T-helper 1 cell (primary cell): ENCODE measurements around the gene SGPP1.
"Not testable (repeated sequence)": the region's sequence is repeated elsewhere in the genome, so short reads cannot be mapped to it uniquely, and the experiment has no call there.

Source experiments
- DNase-seq, 5 donors: peaks; one replicate each; pipeline ENCODE4 v3.0.0-alpha.2; 2012 to 2020

SGPP1 gene

GRCh38 chr14:63725786-63726460 lies 1.9 kb downstream of the SGPP1 start:
- DNase-seq, result no peak

GRCh38 chr14:63717702-63718101 lies 10.2 kb downstream of the SGPP1 start:
- no peak for DNase-seq

DNA sequence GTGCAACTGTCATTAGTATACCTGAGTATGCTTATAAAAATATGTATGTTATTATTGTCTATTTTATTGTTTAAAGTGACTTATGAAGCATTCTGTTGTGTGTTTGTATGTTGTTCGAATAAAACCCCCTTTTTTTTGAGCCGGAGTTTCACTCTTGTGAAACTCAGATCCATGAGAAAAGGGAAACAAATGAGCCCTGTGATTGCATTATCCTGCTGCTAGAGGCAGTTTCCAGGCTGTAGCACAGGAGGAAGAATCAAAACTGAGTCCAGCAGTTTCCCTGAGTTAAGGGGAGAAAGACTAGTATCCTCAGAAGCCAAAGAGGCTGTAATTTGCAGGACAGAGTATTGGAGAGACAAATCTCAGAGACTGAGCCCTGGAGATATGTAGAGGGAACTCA lies 12.5 kb downstream of the SGPP1 start:
- no peak for DNase-seq

GRCh38 chr14:63713764-63714163 lies 14.1 kb downstream of the SGPP1 start:
- no peak for DNase-seq

GRCh38 chr14:63713058-63713457 lies 14.8 kb downstream of the SGPP1 start:
- peak in 1 of 5 donors; percentile 10 for DNase-seq

GRCh38 chr14:63712123-63712522 lies 15.7 kb downstream of the SGPP1 start:
- DNase-seq, result no peak

DNA sequence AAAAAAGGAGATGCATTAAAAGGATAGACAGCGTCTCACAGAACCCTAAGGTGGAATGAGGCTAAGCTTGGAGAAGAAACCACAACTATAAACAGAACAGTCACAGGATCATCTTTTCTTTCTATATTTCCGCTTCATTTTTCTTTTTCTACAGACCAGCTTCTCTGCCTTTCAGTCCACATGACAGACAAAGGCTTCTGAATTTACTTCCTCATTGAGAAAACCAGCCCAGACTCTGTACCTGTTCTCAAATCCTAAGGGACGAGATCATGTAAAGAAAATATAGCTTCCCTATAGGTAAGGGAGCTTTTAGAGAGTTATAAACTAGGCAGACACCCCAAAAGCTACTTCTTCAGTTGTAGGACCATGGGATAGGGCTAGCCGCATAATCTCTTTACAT lies 17.4 kb downstream of the SGPP1 start:
- DNase-seq, result no peak

DNA sequence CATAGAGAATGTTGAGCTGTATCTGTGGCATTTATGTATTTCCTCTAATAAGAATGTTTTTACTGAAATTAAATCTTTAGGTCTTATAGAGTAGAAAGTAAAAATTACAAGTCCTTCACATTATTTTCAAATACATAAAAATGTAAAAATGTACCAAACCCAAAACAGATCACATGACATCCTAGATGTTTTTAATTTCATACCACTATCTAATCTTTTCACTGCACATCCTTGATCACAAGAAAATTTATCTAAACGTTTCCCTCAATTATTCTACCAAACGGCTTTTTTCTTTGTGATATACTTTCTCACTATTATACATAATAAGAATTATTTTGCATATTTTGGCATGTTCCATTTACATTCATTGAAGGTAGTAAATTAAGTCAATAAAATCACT lies 18.3 kb downstream of the SGPP1 start:
- no peak for DNase-seq

DNA sequence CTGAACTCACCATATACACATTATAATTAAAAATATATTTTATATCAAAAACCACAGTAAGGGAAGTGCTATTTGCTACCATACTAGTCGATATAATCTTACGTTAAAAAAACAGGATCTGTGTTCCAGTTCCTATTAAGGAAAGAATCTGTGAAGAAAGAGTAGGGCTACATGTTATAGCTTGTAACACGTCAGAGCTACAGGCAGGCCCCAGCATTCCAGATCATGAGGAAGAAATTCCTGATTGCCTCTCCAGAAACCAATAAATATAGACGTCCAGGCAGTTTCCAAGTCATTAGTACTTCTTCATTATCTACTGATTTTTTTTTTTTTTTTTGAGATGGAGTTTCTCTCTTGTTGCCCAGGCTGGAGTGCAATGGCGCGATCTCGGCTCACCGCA lies 20.6 kb downstream of the SGPP1 start:
- DNase-seq, result no peak

DNA sequence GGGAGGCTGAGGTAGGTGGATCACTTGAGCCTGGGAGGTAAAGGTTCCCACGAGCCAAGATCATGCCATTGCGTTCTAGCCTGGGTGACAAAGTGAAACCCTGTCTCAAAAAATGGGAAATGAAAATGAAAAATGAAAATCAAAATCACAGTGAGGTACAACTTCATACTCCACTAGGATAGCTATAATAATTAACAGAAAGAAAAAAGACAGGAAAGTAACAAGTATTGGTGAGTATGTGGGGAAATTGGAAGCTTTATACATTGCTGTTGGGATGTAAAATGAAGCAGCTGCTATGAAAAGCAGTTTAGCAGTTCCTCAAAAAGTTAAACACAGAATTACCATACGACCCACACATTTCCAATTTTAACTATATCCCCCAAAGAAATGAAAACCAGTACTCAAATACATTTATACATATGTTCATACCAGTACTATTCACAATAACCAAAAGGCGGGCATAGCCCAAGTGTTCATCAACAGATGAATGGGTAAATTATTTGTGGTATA lies 22.2 kb downstream of the SGPP1 start:
- no peak for DNase-seq

DNA sequence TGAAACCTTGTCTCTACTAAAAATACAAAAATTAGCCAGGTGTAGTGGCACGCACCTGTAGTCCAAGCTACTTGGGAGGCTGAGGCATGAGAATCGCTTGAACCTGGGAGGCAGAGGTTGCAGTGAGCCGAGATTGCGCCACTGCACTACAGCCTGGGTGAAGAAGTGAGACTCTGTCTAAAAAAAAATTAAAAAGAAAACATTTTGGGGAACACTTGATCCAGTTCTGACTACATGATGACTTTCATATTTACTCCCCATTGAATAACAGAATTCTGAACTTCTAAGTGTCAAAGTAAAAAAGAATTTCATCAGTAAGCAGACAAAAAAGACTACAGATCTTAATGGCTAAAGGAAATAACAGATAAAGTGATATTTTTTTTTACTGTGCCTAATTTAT lies 25.3 kb downstream of the SGPP1 start:
- not testable (repeated sequence) for DNase-seq

DNA sequence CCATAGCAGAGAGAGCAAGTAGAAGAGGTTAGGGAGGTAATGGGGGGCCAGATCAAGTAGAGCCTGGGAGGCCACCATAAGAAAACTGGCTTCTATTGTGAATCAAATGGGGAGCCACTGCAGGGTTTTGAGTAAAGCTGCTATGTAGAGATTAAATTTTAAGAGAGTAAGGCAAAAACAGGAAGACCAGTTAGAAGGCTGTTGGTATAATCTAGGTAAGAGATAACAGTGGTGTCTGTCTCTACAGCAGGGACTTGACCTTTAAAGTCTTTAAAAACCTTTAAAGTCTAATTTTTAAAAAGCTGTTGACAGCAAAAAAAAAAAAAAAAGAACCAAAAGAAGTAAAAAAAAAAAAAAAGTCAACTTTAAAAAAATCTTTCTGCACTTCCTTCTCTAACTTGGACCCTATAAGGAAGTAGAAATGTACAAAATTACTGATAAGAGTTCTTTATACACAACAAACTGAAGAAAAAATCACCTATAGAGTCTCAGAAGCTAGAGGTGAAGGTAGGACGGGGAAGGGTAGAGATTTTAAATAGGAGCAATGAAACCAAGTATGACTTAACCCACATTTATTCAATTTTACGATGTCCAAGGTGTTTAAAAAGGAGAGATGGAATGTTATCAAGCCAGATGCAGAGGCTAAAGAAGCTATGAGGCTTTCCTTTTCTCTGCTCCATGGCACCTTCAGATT lies 26.1 kb downstream of the SGPP1 start:
- DNase-seq, result no peak

GRCh38 chr14:63692310-63693020 lies 35.4 kb downstream of the SGPP1 start:
- no peak for DNase-seq

- no peak for DNase-seq
Measured at GRCh38 chr14:63689132-63689531, 38.7 kb downstream of the SGPP1 start.

DNA sequence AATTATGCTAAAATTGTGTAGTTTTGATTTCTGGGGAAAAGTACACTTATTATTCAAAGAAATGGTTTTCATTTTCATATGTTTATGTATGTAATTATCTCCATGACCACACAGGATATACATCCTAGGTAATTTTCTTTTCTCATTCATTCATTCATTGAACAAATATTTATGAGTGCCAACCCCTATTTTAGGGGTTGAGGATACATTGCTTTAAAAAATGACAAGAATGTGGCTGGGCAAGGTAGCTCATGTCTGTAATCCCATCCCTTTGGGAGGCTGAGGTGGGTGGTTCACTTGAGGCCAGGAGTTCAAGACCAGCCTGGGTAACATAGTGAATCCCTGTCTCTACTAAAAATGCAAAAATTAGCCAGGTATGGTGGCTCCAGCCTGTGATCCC lies 40.9 kb downstream of the SGPP1 start:
- DNase-seq, result no peak

DNA sequence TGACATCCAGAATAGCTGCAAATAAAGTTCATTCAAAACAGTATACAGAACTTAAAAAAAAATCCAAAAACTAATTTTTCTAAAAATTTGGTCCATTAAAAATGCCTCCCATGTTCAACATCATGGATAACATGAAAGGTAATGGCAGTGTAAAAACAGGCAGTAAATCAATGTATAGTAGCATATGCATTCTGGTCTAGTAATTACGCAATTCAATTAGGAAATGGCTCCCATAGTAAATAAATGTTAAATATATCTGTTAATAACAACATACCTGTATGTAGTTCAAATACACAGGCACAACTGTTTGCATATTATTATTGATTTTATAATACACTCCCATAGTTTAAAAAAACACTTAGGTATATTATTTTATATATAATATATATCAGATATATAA lies 42.5 kb downstream of the SGPP1 start:
- DNase-seq, result no peak

GRCh38 chr14:63682727-63683593 lies 44.9 kb downstream of the SGPP1 start:
- DNase-seq, result no peak

DNA sequence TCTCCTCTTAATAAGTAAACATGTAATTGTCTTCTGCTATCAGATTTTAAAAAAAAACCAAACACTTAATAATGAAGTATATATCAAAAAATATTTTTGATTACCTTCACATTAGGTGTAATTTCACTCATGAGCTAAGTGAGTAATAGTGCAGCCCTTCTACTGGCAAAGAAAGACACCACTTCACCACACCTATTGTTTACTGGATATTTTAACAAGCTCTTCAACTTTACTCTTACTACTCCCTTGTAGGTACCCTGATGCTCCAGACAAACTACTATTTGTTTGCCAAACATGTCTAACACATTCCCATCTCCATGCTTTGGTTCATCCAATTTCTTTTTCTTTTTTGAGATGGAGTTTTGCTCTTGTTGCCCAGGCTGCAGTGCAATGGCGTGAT lies 49.3 kb downstream of the SGPP1 start:
- DNase-seq, result no peak

- DNase-seq, result no peak
Measured at GRCh38 chr14:63677891-63678379, 49.9 kb downstream of the SGPP1 start.

- no peak for DNase-seq
Measured at GRCh38 chr14:63676615-63677014, 51.2 kb downstream of the SGPP1 start.

DNA sequence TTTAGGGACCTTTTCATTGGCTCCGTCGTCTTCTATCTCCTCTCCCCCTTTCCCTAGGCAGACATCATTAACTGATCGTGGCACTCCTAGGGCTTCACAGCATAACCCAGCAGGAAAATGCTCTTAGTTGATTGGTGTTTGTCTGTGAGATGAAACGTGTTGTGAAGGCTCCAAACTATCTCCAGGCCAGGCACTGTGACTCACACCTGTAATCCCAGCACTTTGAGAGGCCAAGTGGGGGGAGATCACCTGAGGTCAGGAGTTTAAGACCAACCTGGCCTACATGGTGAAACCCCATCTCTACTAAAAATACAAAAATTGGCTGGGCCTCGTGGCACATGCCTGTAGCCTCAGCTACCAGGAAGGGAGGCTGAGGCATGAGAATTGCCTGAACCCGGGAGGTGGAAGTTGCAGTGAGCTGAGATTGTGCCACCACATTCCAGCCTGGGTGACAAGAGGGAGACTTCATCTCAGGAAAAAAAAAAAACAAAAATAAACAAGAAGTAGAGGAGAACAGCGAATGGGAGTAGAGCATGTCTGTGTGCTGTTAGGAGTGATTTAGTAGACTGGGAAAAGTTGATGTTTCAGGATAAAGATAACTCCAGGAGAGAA lies 53.9 kb downstream of the SGPP1 start:
- no peak for DNase-seq

DNA sequence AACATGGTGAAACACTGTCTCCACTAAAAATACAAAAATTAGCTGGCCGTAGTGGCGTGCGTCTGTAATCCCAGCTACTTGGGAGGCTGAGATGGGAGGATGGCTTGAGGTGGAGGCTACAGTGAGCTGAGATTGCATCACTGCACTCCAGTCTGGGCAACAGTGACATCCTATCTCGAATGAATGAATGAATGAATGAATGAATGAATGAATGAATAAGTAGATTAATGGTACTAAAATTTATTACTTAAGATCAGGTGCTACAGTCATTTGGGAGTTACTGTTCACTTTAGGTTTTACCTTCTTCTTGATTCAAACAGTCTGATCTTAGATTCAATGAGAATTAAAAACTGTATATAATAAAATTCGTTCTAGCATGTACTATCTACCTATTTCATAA lies 54.6 kb downstream of the SGPP1 start:
- DNase-seq, result no peak
